Measurements from ENCODE around the gene KDM1A. TPM values are rescaled to one million over a fixed set of nuclear protein-coding genes. Genes with fewer than 3 reads are reported as not detected.

KDM1A gene
- total RNA-seq, 1 donor from 2014 or later, result 332 TPM

GRCh38 chr1:23099171-23099536 lies 79.9 kb downstream of the KDM1A start:
- Mint-ChIP-seq H3K9me3 (no peaks in the 10 kb centered on the region), H3K36me3 (peaks cover 16% of the 10 kb centered on the region), H3K4me1 (peaks cover 13% of the 10 kb centered on the region), H3K27me3 (ENCODE audit: insufficient read depth, low read depth) (no peaks in the 10 kb centered on the region), H3K27ac (no peak overlapping the region), H3K4me3 (no peak overlapping the region)
- no peak overlapping the region for H3K4me2 ChIP-seq
- H3K9me3 ChIP-seq (ENCODE audit: low read depth), result no peaks in the 10 kb centered on the region
- TF ChIP-seq EZH2 (IDR thresholded peaks at IDR 0.05), result no peak
- TF ChIP-seq EZH2phosphoT487 (IDR thresholded peaks at IDR 0.05), result no peak
- no peak for TF ChIP-seq CTCF (IDR thresholded peaks at IDR 0.05)
- H3K79me2 ChIP-seq (ENCODE audit: low read depth), result peaks cover 60% of the 10 kb centered on the region
- H3K36me3 ChIP-seq, result no peaks in the 10 kb centered on the region
- H3K4me1 ChIP-seq, result peaks cover 17% of the 10 kb centered on the region
- H3K27me3 ChIP-seq, result no peaks in the 10 kb centered on the region
- DNase-seq (ENCODE audit: low spot score), result no peak
- H3K9ac ChIP-seq, result no peak overlapping the region
- H4K20me1 ChIP-seq (ENCODE audit: low read depth), result peaks cover 57% of the 10 kb centered on the region
- no peak overlapping the region for H2AFZ ChIP-seq (replicated peaks)
- peaks cover 6% of the 10 kb centered on the region for H3F3A ChIP-seq (ENCODE audit: low read depth)
- no peak overlapping the region for H3K27ac ChIP-seq
- no peak overlapping the region for H3K4me3 ChIP-seq

- H3K27ac Mint-ChIP-seq, result peak overlapping the region; percentile 61
- Histone ChIP-seq H3K9ac (no peak overlapping the region), H4K20me1 (ENCODE audit: low read depth) (peaks cover 60% of the 10 kb centered on the region)
These were observed 80.9 kb downstream of the KDM1A start for GRCh38 chr1:23100074-23100748.

GRCh38 chr1:23101101-23101827 lies 82.0 kb downstream of the KDM1A start:
- no peak for TF ChIP-seq EZH2phosphoT487 (IDR thresholded peaks at IDR 0.05)
- no peak for TF ChIP-seq CTCF (IDR thresholded peaks at IDR 0.05)
- no peak for TF ChIP-seq EZH2 (IDR thresholded peaks at IDR 0.05)
- peaks cover 11% of the 10 kb centered on the region for H3F3A ChIP-seq (ENCODE audit: low read depth)

More at GRCh38 chr1:23100074-23100748, 80.9 kb downstream of the KDM1A start:
- TF ChIP-seq EZH2phosphoT487 (IDR thresholded peaks at IDR 0.05) (no peak), CTCF (IDR thresholded peaks at IDR 0.05) (peak; percentile 15), EZH2 (IDR thresholded peaks at IDR 0.05) (no peak)
- Histone ChIP-seq H3K9me3 (ENCODE audit: low read depth) (no peaks in the 10 kb centered on the region), H3K36me3 (no peaks in the 10 kb centered on the region), H3K27me3 (no peaks in the 10 kb centered on the region), H2AFZ (replicated peaks) (no peak overlapping the region), H3K27ac (peak overlapping the region; percentile 16), H3K4me3 (no peak overlapping the region), H3K4me1 (peaks cover 17% of the 10 kb centered on the region), H3K79me2 (ENCODE audit: low read depth) (peaks cover 62% of the 10 kb centered on the region), H3K4me2 (no peak overlapping the region), H3F3A (ENCODE audit: low read depth) (peaks cover 6% of the 10 kb centered on the region)
- DNase-seq (ENCODE audit: low spot score), result peak; percentile 27
- peaks cover 15% of the 10 kb centered on the region for H3K36me3 Mint-ChIP-seq
- H3K9me3 Mint-ChIP-seq, result no peaks in the 10 kb centered on the region
- no peaks in the 10 kb centered on the region for H3K27me3 Mint-ChIP-seq (ENCODE audit: insufficient read depth, low read depth)
- H3K4me1 Mint-ChIP-seq, result peaks cover 13% of the 10 kb centered on the region
- no peak overlapping the region for H3K4me3 Mint-ChIP-seq

More at GRCh38 chr1:23101101-23101827, 82.0 kb downstream of the KDM1A start:
- Mint-ChIP-seq H3K27me3 (ENCODE audit: insufficient read depth, low read depth) (no peaks in the 10 kb centered on the region), H3K4me1 (peaks cover 13% of the 10 kb centered on the region), H3K4me3 (no peak overlapping the region), H3K36me3 (peaks cover 6% of the 10 kb centered on the region), H3K9me3 (no peaks in the 10 kb centered on the region), H3K27ac (no peak overlapping the region)
- Histone ChIP-seq H3K4me2 (no peak overlapping the region), H4K20me1 (ENCODE audit: low read depth) (peaks cover 66% of the 10 kb centered on the region), H3K9me3 (ENCODE audit: low read depth) (no peaks in the 10 kb centered on the region), H2AFZ (replicated peaks) (no peak overlapping the region), H3K9ac (no peak overlapping the region), H3K36me3 (no peaks in the 10 kb centered on the region), H3K4me1 (peaks cover 17% of the 10 kb centered on the region), H3K4me3 (no peak overlapping the region), H3K27ac (no peak overlapping the region), H3K79me2 (ENCODE audit: low read depth) (peaks cover 60% of the 10 kb centered on the region), H3K27me3 (no peaks in the 10 kb centered on the region)
- no peak for DNase-seq (ENCODE audit: low spot score)

Measured in neural progenitor cell (in vitro differentiated cells).